ENCODE results near the gene OPHN1.

OPHN1 gene

GRCh38 chrX:68376373-68376772, 56.9 kb downstream of the OPHN1 start:
- no peak for TF ChIP-seq CTCF (IDR thresholded peaks at IDR 0.05; ENCODE audit: low read depth, low read length)
- no peak for DNase-seq (ENCODE audit: low read depth in 2 of 2)
- H3K4me3 ChIP-seq (replicated peaks in 1 of 2; ENCODE audit: low read depth in 2 of 2, low read length in 2 of 2): no peak overlapping the region

- no peak for DNase-seq (ENCODE audit: low read depth in 2 of 2)
- no peak overlapping the region for H3K4me3 ChIP-seq (replicated peaks in 1 of 2; ENCODE audit: low read depth in 2 of 2, low read length in 2 of 2)
- TF ChIP-seq CTCF (IDR thresholded peaks at IDR 0.05; ENCODE audit: low read depth, low read length): no peak
Measured at GRCh38 chrX:68375803-68376202, 57.5 kb downstream of the OPHN1 start.

GRCh38 chrX:68372665-68373064, 60.6 kb downstream of the OPHN1 start:
- H3K4me3 ChIP-seq (replicated peaks in 1 of 2; ENCODE audit: low read depth in 2 of 2, low read length in 2 of 2): no peak overlapping the region
- no peak for DNase-seq (ENCODE audit: low read depth in 2 of 2)
- no peak for TF ChIP-seq CTCF (IDR thresholded peaks at IDR 0.05; ENCODE audit: low read depth, low read length)

DNA sequence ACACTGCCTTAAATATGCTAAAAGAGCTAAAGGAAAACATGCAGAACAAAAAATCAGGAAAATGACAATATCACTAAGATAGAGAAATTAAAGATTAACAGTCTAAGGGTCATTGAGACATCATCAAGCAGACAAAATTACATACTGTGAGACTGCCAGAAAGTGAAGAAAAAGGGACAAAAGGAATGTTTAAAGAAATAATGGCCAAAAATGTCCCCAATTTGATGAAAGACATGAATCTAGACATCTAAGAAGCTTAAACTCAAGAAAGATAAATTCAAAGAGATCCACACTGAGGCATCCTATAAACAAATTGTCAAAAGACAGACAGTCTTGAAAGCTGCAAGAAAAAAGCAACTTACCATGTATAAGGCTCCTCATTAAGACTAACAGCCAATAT, 63.7 kb downstream of the OPHN1 start:
- no peak overlapping the region for H3K4me3 ChIP-seq (replicated peaks in 1 of 2; ENCODE audit: low read depth in 2 of 2, low read length in 2 of 2)
- TF ChIP-seq CTCF (IDR thresholded peaks at IDR 0.05; ENCODE audit: low read depth, low read length): no peak
- no peak for DNase-seq (ENCODE audit: low read depth in 2 of 2)

GRCh38 chrX:68365341-68365740, 68.0 kb downstream of the OPHN1 start:
- no peak for TF ChIP-seq CTCF (IDR thresholded peaks at IDR 0.05; ENCODE audit: low read depth, low read length)
- peak; percentile 3 to 34 for DNase-seq (ENCODE audit: low read depth in 2 of 2)
- no peak overlapping the region for H3K4me3 ChIP-seq (replicated peaks in 1 of 2; ENCODE audit: low read depth in 2 of 2, low read length in 2 of 2)

- TF ChIP-seq CTCF (IDR thresholded peaks at IDR 0.05; ENCODE audit: low read depth, low read length): no peak
- DNase-seq (ENCODE audit: low read depth in 2 of 2): peak; percentile 10 to 15
- no peak overlapping the region for H3K4me3 ChIP-seq (replicated peaks in 1 of 2; ENCODE audit: low read depth in 2 of 2, low read length in 2 of 2)
Measured at GRCh38 chrX:68363984-68364383, 69.3 kb downstream of the OPHN1 start.

GRCh38 chrX:68358679-68359078, 74.6 kb downstream of the OPHN1 start:
- no peak for TF ChIP-seq CTCF (IDR thresholded peaks at IDR 0.05; ENCODE audit: low read depth, low read length)
- no peak overlapping the region for H3K4me3 ChIP-seq (replicated peaks in 1 of 2; ENCODE audit: low read depth in 2 of 2, low read length in 2 of 2)
- peak in 1 of 2 donors; percentile 35 for DNase-seq (ENCODE audit: low read depth in 2 of 2)
